Activated naive CD4-positive, alpha-beta T cell treated with anti-CD3 and anti-CD28 coated beads, Interleukin-2, amount 50 U/mL, for 16 hours (primary cell): ENCODE data around the gene CERK.
A peak's percentile ranks its signal among the peaks of the same experiment; 100 is the strongest.

Source experiments
- DNase-seq: peaks from one replicate; pipeline ENCODE4 v3.0.0-alpha.2; 2020

CERK gene

DNA sequence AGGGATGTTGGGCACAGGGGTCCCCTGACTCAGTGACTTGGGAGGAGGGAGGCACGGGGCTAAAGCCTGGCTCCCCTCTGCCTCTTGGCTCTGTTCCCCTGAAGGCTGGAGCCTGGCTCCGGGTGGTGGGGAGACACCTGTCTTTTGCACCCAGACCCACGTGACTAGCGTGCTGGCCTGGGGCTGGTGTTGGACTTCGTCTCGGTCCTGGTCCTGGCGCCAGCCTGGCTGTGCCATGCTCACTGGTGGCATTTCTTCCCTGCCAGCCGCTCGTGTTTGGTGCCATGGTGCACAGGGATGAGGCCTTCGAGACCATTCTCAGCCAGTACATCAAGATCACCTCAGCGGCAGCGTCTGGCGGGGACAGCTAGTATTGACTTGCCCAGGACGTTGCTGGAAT lies 61.2 kb downstream of the CERK start:
- no peak for DNase-seq

DNA sequence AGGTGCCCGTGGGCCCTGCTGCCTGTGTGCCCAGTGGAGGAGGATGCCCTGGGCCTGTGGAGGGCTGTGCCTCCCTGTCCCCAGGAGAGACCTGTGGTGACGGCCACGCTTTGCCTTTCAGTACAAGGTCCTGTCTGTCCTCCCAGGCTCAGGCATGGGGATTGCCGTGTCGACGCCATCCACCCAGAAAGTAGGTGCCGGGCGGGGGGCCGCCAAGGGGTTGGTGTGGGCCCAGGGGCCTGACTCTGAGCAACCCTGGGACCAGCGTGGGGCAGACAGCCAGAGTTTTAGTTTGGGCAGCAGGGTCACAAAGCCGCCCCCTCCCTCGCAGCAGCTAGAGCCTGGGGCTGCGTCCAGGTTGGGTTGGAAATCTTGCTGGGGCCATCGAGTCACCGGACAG lies 61.6 kb downstream of the CERK start:
- DNase-seq: no peak

DNA sequence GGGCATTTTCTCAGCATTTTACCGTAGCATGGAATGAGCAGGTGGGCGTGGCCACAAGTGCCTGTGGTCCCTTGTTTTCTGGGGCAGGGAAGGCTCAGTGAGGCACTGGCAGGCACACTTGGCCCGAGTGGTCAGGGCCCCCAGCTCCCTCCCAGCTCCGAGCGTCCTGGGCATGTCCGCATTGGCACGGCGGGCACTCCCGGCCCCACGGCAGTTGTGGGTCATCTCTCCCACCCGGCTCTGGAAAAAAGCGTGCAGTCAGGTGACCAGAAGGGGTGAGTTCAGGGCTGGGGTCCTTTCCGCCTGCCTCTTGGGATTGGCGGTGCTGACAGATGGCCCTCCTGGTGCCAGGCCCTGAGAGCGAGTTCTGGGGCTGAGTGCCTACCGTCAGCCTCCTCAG lies 62.1 kb downstream of the CERK start:
- no peak for DNase-seq

DNA sequence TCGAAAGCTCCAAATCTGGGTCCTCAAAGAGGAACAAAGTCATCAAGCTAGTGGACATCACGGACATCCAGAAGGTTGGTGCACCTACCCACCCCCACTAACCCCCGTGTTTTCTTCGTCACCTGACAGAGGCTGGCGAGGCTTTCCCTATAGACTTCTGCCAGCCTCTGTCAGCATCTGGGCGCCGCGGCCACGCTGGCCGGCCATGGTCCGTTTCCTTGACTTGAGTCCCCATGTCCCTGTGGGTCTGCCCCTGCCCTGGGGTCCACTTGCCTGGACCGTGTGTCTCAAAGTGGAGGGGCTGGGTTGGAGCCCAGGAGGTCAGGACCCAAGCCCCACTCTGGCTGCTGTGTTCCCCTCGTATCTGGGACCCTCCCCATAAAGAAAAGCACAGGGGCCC lies 62.6 kb downstream of the CERK start:
- no peak for DNase-seq

DNA sequence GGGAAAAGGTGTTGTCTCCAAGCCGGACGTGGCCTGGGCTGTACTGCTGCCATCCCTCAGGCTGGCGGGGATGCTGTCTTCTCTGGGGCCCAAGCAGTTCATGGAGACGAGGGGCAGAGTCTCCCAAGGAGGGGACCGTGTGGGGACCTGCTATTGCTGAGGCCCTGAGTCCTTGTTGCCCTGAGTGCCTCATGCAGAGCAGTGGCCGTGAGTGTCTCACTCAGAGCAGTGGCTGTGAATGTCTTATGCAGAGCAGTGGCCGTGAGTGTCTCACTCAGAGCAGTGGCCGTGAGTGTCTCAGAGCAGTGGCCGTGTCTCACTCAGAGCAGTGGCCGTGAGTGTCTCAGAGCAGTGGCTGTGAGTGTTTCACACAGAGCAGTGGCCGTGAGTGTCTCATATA lies 63.1 kb downstream of the CERK start:
- peak; percentile 24 for DNase-seq

DNA sequence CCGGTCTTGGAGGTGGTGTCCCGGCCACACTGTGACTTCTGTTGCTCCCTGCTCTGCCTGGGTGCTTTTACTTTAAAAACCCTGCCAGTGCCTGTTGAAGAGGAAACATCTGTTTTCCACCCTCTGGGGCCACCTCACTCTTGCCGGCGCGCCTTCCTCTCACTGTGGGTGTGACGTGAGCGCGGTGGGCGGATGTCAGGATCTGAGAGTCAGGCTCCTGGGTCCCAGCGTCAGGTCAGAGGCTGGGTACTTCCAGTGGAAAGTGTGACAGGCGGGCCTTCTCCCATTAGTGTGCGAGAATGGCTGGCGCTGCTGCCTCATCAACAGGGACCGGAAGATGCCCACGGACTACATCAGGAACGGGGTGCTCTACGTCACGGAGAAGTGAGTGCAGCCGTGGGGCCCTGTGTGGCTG lies 63.7 kb downstream of the CERK start:
- DNase-seq: peak; percentile 91

DNA sequence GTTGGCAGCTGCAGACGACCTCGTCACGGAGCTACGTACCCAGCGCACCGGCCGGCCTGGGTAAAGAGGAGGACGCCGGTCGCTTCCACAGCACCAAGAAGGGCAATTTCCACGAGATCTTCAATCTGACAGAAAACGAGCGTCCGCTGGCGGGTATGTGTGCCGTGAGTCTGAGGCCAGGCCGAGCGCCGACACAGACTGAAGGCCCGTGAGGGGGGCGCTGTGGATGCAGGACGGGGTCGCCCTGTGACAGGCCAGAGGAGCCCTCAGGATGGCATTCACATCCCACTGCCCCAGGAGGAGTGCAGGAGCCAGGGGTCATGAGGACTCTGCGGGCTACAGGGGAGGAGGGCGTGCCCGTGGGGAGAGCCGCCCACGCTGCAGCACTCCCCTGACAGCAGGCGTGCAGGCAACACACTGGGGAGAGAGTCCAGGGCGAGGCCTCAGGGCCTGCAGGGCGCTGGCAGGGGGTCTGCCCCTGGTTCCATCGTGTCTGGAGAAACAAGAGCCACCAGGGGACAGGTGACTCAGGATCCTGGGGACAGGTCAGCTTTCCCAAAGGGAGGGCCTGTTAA lies 64.3 kb downstream of the CERK start:
- peak; percentile 34 for DNase-seq

DNA sequence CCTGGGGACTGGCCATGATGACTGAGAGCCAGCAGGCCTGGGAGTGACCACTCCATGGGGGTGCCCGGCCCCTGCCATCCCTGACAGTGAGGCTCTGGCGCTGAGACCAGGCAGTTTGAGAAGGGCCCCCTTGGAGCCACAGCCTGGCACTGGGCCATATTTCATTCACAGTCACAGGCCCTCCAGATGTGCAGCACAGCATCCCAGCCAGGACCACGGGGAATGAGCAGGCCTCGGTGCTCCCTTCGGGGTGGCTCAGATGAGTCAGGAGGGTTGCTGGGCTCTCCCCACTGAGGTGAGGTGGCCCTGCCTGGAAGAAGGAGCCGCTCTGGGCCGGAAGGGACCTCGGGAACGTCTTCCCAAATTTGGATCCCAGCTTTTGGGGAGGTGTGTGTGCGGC lies 64.8 kb downstream of the CERK start:
- DNase-seq: no peak

DNA sequence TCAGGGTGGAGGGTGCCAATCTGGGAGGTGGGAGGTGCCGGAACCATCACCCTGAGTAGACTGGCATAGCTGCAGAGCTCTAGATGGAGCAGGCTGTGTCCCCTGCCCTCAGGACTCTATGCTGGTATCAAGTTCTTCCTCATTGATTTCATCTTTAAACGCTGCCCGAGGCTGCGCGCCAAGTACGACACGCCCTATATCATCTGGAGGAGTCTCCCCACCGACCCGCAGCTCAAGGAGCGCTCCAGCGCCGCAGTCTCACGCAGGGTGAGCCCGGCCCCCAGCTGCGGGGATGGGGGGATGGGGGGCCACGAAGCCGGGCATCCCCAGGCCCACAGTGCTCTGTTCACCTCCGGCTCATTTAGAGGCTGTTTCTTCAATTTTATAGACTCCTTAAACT lies 65.3 kb downstream of the CERK start:
- DNase-seq: no peak

DNA sequence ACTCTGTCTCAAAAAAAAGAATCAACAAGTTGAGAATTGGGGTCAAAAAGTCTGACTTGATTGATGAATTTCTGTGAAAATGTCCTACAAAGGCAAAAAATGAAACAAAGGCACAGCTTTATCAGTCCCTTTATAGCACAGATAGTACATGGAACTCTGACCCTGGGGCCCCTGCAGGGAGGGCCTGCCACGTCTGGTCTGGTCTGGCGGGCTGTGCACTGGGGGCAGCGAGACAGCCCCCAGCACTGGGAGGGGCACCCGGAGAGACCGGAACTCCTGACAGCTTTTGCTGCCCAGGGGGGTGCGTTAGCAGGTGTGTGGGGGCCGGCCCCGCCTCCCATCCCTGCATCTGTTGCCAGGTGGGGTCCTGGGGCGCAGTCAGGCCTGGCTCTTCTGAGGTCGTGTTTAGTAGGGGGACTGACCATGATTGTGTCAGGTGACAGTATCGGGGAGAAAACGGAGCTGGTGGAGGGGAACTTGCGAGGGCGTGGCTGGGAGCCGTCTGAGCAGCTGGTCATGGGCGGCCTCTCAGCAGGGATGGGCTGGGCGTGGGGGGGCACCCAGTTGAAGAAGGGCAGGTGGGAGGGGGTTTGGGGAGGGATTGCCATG lies 66.1 kb downstream of the CERK start:
- DNase-seq: no peak

DNA sequence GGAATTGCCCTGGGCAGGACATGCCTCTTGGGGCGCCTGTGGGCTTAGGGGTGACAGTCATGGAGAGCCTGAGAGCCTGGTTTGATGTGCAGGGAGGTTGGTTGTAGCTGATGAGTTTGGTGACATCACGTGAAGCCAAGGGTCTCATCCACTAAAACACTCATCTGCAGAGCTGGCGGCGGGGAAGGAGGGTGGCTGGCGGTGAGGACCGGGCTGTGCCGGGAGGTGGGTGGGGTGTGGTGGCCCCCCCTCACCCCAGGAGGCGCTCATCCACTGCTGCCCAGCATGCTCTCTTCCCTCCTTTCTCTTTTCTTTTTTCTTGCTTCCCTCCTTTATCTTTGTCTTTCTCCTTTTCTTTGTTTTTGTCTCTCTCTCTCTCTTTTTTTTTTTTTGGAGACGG lies 68.9 kb downstream of the CERK start:
- DNase-seq: no peak

DNA sequence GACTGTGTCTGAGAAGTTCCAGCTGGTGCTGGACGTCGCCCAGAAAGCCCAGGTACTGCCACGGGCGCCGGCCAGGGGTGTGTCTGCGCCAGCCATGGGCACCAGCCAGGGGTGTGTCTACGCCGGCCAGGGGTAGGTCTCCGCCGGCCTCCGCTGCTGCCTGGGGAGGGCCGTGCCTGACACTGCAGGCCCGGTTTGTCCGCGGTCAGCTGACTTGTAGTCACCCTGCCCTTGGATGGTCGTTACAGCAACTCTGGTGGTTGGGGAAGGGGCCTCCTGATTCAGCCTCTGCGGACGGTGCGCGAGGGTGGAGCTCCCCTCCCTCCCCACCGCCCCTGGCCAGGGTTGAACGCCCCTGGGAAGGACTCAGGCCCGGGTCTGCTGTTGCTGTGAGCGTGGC lies 69.9 kb downstream of the CERK start:
- DNase-seq: no peak

DNA sequence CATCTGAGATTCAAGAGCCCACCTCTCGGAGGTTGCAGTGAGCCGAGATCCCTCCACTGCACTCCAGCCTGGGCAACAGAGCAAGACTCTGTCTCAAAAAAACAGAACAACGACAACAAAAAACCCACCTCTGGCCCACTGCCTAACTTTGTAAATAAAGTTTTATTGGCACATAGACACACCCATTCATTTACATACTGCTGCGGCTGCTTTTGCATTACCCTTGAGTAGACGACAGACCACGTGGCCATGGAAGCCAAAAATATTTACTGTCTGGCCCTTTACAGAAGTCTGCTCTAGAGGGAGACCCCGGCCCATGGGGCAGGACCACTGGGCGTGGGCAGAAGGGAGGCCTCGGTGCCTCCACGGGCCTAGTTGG lies 70.8 kb downstream of the CERK start:
- no peak for DNase-seq

DNA sequence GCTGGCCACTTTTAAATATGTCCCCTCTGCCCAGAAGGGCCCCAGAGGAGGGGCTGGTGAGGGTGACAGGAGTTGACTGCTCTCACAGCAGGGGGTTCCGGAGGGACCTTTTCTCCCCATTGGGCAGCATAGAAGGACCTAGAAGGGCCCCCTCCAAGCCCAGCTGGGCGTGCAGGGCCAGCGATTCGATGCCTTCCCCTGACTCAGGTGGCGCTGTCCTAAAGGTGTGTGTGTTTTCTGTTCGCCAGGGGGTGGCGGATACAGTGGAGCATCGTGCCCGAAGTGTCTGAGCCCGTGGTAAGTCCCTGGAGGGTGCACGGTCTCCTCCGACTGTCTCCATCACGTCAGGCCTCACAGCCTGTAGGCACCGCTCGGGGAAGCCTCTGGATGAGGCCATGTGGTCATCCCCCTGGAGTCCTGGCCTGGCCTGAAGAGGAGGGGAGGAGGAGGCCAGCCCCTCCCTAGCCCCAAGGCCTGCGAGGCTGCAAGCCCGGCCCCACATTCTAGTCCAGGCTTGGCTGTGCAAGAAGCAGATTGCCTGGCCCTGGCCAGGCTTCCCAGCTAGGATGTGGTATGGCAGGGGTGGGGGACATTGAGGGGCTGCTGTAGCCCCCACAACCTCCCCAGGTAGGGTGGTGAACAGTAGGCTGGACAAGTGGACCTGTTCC lies 71.3 kb downstream of the CERK start:
- no peak for DNase-seq

DNA sequence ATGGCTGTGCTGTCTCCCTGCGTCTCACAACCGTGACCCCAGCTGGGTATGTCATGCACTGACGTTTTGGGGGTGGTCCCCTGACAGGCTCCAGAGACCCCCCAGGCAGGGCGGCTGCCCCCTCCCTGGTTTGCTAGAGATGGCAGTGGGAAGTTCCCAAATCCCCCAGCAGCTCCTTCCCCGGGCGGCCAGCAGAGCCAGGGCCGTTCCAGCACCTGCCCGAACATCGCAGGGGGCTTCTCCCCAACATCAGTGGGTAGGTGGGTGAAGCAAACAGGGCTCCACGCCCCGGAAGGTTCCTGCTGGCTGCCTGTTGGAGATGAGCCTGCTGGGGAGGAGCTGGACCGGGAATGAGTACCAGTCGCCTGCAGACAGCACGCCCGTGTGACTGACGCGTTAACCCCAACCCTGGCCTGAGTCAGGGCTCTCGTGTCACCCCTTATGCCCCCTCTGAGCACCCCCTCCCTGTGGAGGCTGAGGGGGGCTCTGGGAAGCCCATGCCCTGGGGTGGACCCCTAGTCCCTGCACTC lies 72.2 kb downstream of the CERK start:
- no peak for DNase-seq

DNA sequence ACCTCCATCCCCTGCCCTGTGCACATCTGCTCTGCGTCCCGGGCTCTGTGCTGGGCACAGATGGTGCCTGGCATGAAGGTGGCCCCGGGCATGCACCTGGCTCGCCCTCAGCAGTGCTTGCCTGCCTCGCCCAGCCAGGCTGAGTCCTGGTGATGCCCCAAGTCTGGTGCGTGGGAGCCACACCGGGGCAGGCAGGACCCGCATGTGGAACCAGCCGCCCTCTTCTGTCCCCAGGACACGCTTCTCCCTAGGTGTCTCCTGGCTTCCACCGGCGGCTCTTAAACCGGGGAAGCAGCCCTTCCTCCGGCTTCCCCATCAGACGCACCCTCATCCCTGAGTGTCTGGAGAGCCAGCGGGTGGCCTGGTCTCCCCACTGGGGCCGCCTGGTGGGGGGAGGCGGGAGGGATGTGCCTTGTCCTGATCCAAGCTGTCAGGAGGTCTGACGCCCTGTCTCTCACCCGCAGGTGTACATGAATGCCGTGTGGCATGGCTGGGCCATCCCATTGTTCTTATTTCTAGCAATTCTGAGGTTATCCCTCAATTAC lies 72.8 kb downstream of the CERK start:
- DNase-seq: no peak

DNA sequence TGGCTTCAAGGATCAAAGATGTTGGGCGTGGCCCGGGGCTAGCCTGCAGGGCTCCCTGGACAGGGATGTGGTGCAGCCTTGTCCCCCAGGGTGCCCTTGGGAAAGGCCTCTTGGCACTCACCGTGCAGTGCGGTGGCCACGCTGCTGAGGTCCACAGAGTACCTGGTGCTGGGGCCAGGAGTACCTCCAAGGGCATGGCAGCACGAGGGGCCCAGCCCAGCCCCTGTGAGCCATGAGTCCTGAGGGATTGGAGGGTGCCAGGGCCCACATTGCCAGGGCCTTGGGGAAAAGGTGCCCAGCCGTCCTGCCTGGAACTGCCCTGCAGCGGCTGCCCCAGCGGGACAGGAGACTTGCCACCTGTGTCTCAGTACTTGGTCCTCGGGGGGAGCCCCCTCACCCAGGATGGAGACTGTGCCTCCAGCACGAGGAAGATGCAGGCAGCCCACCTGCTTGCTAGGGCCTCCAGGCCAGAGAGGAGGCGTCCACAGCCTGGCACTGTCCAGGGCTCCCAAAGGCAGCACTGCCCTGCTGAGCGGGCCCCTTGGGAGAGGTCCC lies 73.7 kb downstream of the CERK start:
- DNase-seq: no peak

DNA sequence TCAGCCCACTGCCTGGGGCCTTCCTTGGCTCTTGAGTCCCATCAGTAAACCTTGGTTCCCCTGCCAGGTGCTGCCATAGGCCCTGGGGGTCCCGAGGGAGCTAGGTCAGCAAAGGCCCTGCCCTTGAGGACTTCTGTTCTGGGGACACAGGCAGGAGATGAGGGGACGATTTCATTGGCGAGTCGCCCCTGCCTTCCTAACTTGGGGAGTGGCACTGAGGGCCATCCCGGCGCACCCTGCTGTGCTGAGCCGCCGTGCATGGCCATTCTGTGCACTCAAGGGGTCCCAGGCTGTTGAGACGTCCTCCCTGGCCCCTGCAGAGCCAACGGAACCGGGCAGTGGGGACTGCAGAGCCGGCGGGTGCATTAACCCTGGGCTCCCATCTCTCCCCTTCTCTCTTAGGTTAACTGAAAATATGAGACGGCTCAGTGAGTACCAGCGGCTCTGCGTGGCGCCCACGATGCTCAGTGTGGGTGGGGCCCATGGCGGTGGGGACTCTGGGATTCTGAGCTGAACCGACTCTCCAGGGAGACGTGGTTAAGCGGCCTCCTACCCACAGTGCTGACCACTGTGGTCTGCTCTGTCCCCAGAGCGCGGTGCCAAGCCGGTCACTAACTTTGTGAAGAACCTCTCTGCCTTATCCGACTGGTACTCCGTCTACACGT lies 74.5 kb downstream of the CERK start:
- DNase-seq: no peak

DNA sequence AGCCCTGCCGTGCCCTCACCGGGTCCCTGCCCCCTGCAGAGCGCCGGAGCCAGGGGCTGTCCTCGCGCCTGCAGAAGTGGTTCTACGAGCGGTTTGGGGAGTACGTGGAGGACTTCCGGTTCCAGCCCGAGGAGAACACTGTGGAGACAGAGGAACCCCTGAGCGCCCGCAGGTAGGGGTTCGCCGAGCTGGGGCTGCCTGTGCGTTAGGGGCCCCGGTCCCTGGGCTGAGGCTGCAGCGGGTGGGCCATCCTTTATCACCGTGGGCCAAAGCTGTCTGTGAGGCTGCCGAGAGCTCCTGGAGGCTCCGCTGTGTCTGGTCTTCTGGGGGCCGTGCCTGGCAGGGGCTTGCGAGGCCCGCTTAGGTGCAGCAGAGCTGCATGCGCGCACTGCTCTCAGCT lies 75.1 kb downstream of the CERK start:
- DNase-seq: no peak

DNA sequence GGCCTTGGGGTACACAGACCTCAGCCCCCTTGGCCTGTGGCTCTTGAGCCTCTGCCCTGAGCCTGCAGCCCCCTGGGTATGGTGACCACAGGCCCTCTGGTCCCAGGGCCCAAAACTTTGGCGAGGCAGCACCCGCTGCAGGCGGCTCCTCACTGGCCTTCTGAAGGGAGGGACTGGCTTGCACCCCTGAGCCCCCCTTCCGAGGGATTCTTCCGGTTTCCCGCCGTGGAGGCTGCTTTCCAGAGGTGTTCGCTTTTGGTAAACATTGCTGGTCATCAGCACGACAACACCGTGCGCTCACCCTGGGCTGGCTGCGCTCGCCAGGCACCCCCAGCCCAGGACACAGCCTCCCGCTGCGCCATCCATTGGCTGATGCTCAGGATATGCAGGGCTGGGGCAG lies 75.8 kb downstream of the CERK start:
- no peak for DNase-seq

DNA sequence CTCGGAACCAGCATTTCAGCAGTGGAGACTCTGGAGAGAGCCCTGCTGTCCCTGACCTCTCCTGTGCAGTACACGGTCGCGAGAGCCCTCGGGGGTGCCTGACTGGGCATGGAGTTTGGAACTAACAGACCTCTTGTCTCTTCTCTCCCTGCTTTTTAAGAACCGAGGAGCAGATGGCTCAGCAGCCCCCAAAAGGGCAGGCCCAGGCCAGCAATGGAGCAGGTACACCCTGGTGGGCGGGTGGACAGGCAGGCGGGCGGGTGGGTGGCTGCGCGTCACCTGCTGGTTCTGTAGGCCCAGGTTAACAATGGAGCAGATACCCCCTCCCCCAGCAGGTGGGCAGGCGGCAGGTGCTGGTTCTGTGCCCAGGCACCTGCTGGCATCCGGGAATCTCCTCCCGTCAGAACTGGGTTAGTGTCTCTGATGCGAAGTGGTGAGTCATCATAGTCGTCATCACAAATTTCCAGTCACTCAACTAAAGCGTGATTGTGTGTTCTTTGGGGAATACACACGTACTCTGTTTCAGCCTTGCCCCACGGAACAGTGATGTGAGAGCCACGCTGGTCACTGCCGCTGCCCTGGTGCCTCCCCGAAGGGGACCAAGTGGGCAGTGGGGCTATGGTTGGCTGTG lies 76.7 kb downstream of the CERK start:
- no peak for DNase-seq

DNA sequence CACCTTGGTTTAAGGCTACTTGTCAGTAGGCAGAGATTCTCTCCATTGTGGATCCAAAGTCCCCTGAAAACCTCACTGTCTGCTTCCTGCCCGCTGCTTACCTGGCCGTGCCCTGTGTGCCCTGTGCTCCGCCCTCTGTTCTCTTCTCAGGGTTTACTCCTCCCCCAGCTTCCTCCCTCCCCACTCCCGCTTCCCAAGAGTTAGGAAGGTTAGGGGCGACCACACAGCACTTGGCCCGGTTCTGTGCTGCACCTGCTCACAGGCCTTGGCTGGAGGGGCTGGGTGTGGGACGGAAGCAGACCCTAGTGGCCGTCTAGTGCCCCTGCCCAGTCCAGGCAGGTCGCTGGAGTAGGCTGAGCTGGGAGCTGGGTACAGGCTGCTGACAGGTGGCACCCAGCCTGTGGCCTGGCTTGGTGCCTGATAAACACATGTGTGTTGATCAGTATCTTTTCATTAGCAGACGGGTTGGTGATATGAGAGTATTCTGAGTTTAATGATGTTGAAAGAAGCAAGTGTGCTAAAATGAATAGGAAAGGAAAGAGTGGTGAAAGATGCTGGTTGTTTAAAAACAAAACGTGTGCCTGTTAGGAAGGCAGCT lies 77.3 kb downstream of the CERK start:
- no peak for DNase-seq

DNA sequence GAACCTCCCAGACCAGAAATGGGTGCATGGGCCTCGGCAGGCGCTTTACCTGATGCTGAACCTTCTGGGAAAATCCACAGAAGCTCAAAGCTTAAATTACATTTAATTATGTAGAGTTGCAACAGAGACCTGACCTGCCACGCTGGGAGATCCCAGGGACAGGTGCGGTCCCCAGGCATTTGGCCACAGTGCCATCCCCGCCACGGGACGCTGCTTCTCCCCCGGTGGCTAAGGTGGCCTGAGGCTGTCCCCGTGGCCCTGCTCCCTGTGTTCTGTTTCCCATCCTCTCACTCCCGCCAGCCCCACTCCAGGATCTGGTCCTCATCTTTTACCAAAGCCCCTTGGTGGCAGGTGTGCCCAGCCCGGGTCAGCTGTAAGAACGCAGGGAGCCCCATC lies 78.3 kb downstream of the CERK start:
- no peak for DNase-seq
